Stimulated activated CD8-positive, alpha-beta memory T cell treated with anti-CD3 and anti-CD28 coated beads, Interleukin-7, amount 100 ng/mL, for 48 hours (primary cell): ENCODE measurements around the gene VSTM2B.
"Not testable (repeated sequence)": the region's sequence is repeated elsewhere in the genome, so short reads cannot be mapped to it uniquely, and the experiment has no call there.

Experiments used
- DNase-seq, 2 donors: peaks; one replicate each; pipeline ENCODE4 v3.0.0-alpha.2; 2020; ENCODE audit warnings: low read depth in 1 of 2; ENCODE audit errors: extremely low read depth in 1 of 2

Gene VSTM2B

GRCh38 chr19:29544656-29545360 lies 19.0 kb downstream of the VSTM2B start:
- no peak for DNase-seq

- DNase-seq = not testable (repeated sequence)
Observed at GRCh38 chr19:29545447-29545846, 19.7 kb downstream of the VSTM2B start.

GRCh38 chr19:29545866-29546582 lies 20.2 kb downstream of the VSTM2B start:
- DNase-seq = no peak

- DNase-seq = no peak
Observed at GRCh38 chr19:29546583-29547190, 20.9 kb downstream of the VSTM2B start.

- DNase-seq = no peak
Observed at GRCh38 chr19:29547361-29547960, 21.7 kb downstream of the VSTM2B start.

- DNase-seq = no peak
Observed at GRCh38 chr19:29547981-29548380, 22.2 kb downstream of the VSTM2B start.

GRCh38 chr19:29548483-29549085 lies 22.8 kb downstream of the VSTM2B start:
- DNase-seq = no peak

- DNase-seq = no peak
Observed at GRCh38 chr19:29549105-29550070, 23.6 kb downstream of the VSTM2B start.

- DNase-seq = no peak
Observed at GRCh38 chr19:29550896-29551295, 25.1 kb downstream of the VSTM2B start.

GRCh38 chr19:29551774-29552173 lies 26.0 kb downstream of the VSTM2B start:
- DNase-seq = no peak

- no peak for DNase-seq
Observed at GRCh38 chr19:29552454-29553280, 26.9 kb downstream of the VSTM2B start.

- no peak for DNase-seq
Observed at GRCh38 chr19:29554149-29554548, 28.4 kb downstream of the VSTM2B start.

- DNase-seq = not testable (repeated sequence)
Observed at GRCh38 chr19:29559110-29559509, 33.3 kb downstream of the VSTM2B start.

- no peak for DNase-seq
Observed at GRCh38 chr19:29559743-29560142, 33.9 kb downstream of the VSTM2B start.

GRCh38 chr19:29560313-29561075 lies 34.7 kb downstream of the VSTM2B start:
- no peak for DNase-seq

GRCh38 chr19:29561601-29562000 lies 35.8 kb downstream of the VSTM2B start:
- DNase-seq = no peak

GRCh38 chr19:29562299-29563297 lies 36.8 kb downstream of the VSTM2B start:
- DNase-seq = no peak
